ENCODE measurements around the gene SETDB1. TPM values are rescaled to one million over a fixed set of nuclear protein-coding genes. Genes with fewer than 3 reads are reported as not detected.

The SETDB1 gene
- total and polyA plus RNA-seq, 2 of the 8 experiments (the other 6 are each of a cell fraction or from before 2014, with no cell fraction given): 27.5 to 48.8 TPM

DNA sequence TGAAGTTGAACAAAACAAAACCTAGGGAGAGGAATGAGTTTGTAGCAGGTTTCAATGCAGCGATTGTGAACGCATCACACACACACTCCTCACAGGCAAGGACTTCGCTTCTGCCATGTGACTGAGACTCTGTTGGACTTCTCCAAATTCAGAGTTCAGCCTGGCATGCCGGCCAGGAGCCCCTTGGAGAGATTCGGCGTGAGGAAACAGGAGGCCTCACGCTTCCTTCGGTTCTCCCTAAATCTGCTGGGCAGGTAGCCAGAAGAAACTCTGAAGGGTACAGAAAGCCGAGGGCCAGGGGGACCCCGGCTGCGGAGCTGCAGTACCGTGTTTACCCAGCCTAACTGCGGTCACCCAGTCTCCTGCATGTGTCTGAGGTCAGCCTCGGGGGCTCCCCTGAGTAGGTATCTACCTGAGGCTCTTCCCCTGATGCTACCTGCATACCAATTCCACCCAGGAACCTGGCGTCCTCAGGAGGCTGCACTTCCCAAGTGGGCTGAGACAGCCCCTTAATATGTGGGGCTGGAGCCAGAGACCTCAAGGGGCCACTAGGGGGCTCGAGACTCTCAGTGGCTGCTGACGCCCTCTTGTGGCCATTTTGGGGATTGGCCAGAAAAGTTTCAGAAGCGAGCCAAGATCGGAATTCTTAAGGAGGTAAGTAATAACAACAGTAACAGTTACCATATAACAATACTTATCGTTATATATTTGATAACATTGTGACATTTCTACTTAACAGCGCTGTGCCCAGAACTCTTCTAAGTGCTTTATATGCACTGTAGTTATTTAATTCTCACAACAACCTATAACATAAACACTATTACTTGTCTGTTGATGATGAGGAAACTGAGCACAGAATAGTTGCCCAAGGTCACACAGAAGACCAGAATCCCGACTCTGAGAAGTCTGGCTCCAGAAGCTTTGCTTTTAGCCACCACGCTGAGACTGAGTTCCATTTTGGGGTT is 53.2 kb downstream of the SETDB1 start (continued):
- TF ChIP-seq CREB1 (IDR thresholded peaks at IDR 0.05): 0 out of 2 replicates have a peak, but pooled peaks have one; percentile 28
- TF ChIP-seq TEAD4 (IDR thresholded peaks at IDR 0.05; ENCODE audit: low read depth, low read length): no peak
- TF ChIP-seq KDM5A (IDR thresholded peaks at IDR 0.05; ENCODE audit: low read length): no peak
- TF ChIP-seq RXRA (IDR thresholded peaks at IDR 0.05; ENCODE audit: insufficient read depth, low read depth, low read length): 0 out of 2 replicates have a peak, but pooled peaks have one; percentile 56
- peak; percentile 99 to 100 (median 100) for TF ChIP-seq CTCF (IDR thresholded peaks at IDR 0.05; ENCODE audit: control extremely low read depth in 1 of 3, insufficient read depth in 1 of 3, low read depth in 1 of 3, low read length in 3 of 3)
- TF ChIP-seq HDAC2 (IDR thresholded peaks at IDR 0.05; ENCODE audit: borderline replicate concordance in 1 of 2, low read depth in 2 of 2, low read length in 2 of 2): peak; percentile 87 to 89; a peak in 3 of 4 replicates
- peak; percentile 59; the same call in 1 of the 2 replicates for TF ChIP-seq GABPA (IDR thresholded peaks at IDR 0.05; ENCODE audit: borderline replicate concordance, insufficient read depth, low read length)
- TF ChIP-seq SRF (IDR thresholded peaks at IDR 0.05; ENCODE audit: low read depth, low read length): peak; percentile 37; the same call in 1 of the 2 replicates
- no peak for TF ChIP-seq PHF8 (conservative IDR thresholded peaks at IDR 0.05; ENCODE audit: low read depth, low read length)
- no peak for TF ChIP-seq NANOG (IDR thresholded peaks at IDR 0.05; ENCODE audit: insufficient read depth, low read depth, low read length, poor library complexity, severe bottlenecking)
- TF ChIP-seq BACH1 (IDR thresholded peaks at IDR 0.05; ENCODE audit: low read length): peak; percentile 78
- TF ChIP-seq GTF2F1 (IDR thresholded peaks at IDR 0.05; ENCODE audit: borderline replicate concordance, low read depth, low read length): 0 out of 2 replicates have a peak, but pooled peaks have one; percentile 15
- TF ChIP-seq SIX5 (IDR thresholded peaks at IDR 0.05; ENCODE audit: low read depth, low read length): no peak
- peak; percentile 42 for TF ChIP-seq ASH2L (IDR thresholded peaks at IDR 0.05; ENCODE audit: low read length)
- TF ChIP-seq EP300 (IDR thresholded peaks at IDR 0.05; ENCODE audit: borderline replicate concordance in 1 of 2, low read depth in 2 of 2, low read length in 2 of 2): peak in 1 of 2 experiments; percentile 55; a peak in 1 of 3 replicates
- TF ChIP-seq SAP30 (IDR thresholded peaks at IDR 0.05; ENCODE audit: insufficient read depth, insufficient replicate concordance, low read length): no peak
- no peak for TF ChIP-seq SIRT6 (IDR thresholded peaks at IDR 0.05; ENCODE audit: low read length)
- TF ChIP-seq KDM4A (IDR thresholded peaks at IDR 0.05; ENCODE audit: low read depth, low read length, severe bottlenecking): peak; percentile 18
- TF ChIP-seq CHD2 (IDR thresholded peaks at IDR 0.05; ENCODE audit: low read length): no peak

Data from H1 (cell line).